GM18499 (cell line): ENCODE results near the gene NFS1.
"Not testable (repeated sequence)": the region's sequence is repeated elsewhere in the genome, so short reads cannot be mapped to it uniquely, and the experiment has no call there.

ENCODE experiments used
- ATAC-seq: cut with Tn5 transposase; IDR thresholded peaks from one replicate; pipeline ENCODE4 v1.9.1; 2021; ENCODE audit warnings: moderate number of reproducible peaks; ENCODE audit not compliant: insufficient read depth, unreplicated experiment

Gene NFS1

GRCh38 chr20:35710884-35711587 is 11.9 kb upstream of the NFS1 start:
- ATAC-seq: no peak

DNA sequence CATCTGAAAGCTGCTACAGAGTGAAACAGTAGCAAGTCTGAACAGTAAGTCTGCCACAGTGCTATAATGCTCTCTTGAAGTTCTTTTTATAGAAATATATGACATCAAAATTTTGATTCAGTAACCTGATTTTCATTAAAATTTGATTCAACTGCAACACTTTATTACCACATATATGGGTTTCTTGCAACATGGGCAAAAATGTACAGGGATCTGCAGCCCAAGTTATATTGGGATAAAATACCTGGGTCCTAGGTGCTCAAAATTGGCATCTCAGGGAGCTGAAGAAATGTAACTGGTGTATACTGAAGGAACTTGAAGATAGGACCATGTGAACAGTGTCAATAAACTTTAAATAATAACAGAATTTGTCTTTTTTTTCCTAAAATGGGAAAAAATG is 10.9 kb upstream of the NFS1 start:
- ATAC-seq: no peak

GRCh38 chr20:35709259-35709658 is 10.1 kb upstream of the NFS1 start:
- no peak for ATAC-seq

DNA sequence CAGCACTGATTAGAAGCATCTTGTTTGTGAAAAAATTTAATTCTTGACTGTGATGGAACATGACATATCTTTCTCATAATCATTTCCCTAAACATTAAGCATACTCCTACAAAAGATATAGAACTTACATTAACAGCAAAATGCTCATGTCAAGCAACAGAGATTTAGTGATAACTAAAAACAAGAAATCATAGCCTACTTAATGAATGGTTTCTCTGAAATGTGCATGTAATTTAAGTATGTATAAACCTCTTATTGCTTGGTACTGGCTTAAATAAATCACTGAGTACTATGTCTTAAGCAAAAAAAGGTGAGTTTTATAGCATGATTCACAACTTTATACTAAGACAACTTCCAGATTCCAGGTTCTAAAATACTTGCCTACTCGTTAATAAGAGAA is 9.3 kb upstream of the NFS1 start:
- no peak for ATAC-seq

DNA sequence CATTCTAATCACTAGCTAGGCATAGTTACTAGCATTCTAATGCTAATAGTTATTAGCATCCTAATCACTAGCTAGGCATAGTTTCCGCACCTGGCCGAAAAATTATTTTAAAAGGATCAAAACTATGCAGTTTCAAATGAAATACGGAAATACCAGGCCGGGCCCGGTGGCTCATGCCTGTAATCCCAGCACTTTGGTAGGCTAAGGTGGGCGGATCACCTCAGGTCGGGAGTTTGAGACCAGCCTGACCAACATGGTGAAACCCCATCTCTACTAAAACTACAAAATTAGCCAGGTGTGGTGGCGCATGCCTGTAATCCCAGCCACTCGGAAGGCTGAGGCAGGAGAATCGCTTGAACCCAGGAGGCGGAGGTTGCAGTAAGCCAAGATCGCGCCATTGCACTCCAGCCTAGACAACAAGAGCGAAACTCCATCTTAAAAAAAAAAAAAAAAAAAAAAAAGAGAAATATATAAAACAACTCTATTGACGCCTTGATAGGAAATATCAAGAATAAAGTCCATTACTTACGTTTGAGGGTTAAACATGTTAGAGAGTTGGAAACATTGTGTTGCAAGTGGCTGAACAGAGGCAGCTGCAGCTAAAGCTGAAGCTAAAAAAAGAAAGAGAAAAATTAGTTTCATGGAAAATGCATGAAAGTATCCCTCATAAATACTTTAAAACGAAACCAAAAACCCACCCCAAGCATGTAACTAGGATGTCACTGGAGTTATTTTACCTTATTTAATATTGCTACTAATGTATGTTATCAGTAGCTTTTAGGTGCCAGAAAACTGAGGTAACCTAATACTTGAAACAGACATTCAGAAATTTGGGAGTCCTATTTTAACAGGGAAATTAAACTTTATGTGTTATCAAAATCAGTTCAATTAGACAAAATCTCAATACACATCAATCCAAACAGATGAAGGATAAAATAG is 7.7 kb upstream of the NFS1 start:
- not testable (repeated sequence) for ATAC-seq

GRCh38 chr20:35705894-35706293 is 6.7 kb upstream of the NFS1 start:
- not testable (repeated sequence) for ATAC-seq

DNA sequence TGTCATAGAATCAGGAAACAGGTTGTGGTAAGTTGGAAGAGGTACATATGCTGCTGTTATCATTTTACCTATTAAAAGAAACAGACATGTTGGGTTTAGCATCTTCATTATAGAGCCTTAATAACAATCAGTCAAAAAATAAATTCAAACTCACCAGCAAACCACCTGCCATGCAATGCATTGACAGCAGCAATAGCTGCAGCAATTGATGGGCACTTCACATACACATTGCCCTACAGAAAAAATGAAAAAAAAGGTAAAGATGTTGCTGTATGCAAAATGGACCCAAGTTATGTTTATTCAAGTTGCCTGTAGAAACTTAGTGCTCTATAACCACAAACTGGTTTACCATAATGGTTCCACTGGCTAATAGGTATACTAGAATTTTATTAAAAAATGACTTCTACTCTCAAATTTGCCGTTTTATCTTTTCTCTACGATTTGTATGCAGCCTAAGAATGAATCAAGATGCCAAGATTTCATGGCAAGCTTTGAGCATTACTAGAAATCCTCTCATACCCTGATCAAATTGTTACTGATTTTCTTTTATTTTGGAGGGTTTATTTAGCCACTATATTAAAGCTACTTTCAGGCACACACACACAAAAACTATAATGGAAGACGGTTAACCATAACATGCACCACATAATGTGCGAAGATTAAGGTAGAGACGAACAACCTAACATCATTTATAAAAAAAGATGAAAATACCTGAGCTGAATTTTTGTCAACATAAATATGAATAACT is 5.5 kb upstream of the NFS1 start:
- ATAC-seq: no peak

DNA sequence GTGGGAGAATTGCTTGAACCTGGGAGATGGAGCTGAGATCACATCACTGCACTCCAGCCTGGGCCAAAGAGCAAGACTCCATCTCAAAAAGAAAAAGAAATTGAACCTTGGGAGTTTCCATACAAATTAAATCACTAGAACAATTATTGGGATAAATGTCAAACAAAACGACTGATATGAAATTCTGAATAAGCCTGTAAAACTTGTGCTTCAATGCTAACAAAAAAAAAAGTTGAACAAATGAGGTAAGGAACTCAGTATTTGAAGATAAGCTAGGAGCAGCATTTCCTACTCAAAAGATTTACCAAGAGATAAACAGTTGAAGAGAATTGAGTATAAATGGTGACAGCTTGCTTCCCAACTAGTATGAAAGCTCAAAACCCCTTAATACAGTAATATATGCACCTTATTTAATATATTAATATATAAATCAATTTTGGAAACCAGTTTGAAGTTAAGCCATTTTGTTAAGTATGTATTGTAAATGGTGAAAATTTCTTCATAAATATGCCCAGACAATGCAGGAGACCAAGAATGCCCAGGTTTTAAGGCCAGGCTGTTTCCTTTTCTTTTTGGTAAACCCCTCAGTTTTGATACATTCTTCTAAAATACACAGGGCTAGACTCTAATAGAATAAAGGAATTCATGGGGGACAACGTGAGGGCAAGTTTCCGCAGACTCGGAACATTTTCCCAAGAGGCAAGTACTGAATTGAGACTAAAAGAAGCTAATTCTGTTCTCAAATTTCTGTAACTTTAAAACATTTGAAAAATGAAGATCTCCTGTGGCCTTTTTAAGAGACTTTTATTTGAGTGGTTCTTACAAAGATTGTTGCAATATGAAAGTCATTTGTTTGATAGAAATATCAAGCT is 3.9 kb upstream of the NFS1 start:
- ATAC-seq: no peak

DNA sequence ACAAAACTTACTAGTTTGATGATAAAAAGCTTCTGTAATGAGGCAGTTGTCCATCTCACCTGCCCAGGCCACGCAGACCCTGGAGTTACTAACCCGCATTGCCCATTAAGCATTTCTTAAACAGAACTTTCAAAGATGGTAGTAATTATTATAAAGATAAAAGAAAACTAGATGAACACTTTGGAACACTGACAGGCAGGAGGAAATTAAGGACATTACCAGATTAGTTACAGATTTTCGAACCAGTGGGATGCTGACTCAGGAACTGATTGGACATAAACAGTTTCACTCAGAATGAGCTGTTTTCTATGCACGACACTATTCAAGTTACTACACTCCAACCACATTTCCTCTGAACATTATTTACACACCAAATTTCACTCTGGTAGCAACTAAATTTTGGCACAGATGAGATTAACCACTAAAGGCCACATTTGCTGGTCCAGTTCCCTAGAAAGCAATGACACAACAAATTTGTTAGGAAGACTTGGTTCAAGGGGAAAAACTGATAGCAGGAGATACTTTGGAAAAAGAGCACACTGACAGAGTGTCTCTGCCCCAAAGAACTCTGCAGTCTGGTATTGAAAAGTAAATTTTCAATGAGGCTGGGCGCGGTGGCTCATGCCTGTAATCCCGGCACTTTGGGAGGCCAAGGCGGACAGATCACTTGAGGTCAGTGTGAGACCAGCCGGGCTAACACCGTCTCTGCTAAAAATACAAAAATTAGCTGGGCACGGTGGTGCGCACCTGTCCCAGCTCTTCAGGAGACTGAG is 3.1 kb upstream of the NFS1 start:
- ATAC-seq: no peak

DNA sequence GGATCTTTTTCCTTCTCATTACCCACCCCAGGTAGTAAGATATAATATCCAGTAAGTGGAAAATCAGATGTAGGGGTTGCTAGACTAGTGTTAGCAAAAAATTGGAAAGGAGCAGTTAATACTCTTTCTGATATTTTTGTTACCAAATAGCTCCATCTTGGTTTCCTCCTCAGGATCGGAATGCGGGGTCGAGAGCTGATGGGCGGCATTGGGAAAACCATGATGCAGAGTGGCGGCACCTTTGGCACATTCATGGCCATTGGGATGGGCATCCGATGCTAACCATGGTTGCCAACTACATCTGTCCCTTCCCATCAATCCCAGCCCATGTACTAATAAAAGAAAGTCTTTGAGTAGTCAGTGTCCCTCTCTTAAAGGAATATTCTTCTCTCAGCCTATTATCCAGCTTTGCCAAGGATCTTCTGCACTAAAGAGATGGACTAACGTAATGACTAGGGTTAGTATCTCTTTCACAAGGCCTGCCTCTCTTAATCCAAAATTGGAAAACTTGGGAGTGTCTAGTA is 1.5 kb upstream of the NFS1 start:
- no peak for ATAC-seq

- ATAC-seq: no peak
Observed at GRCh38 chr20:35699957-35700624, 939 bp upstream of the NFS1 start.

- no peak for ATAC-seq
Observed at GRCh38 chr20:35698298-35699126, 640 bp downstream of the NFS1 start.

DNA sequence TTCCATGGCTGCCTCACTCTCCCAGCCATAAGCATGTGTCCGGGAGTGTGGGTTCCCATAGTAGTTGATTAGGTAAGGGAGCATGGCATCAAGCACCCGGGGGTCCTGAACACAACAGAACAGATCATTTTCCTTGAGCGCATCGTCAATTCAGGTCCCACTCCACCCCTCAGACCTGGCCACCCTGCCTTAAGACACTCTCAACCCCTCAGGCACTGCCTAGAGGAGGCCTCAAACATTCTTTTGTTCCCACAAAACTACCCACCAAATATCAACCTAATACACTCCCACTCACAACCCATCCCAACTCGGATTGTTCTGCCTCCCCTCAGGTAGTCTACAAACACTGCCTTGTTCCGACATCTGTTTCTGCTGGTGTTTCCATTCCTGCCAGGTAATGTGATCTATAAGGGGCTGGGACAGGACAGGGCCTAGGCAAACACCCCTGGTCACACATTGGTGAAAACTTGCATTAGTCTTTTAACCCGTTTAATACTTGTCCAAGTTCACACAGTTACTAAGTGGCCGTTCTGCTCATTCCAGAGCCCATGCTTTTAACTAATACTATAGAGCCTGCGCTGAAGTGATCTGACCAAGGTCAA is 1.4 kb downstream of the NFS1 start:
- no peak for ATAC-seq

DNA sequence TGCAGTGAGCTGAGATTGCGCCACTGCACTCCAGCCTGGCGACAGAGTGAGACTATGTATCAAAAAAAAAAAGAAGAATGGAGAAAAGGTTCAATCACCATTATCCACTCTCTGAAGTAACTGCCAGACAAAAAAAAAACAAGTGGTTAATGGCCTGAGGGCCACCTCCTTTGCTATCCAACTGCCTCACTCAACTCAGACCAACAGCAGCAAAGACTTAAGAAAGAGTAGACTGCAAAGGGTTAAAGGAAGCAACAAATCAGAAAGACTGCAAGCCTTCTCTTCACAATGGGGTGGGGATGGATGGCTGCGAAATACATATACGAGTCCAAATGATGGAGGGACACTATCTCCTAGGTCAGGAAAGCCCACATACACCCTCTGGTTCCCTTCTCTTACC is 3.2 kb downstream of the NFS1 start:
- ATAC-seq: no peak

- ATAC-seq: no peak
Observed at GRCh38 chr20:35695245-35695749, 3.9 kb downstream of the NFS1 start.

GRCh38 chr20:35690265-35690664 is 8.9 kb downstream of the NFS1 start:
- ATAC-seq: no peak

- not testable (repeated sequence) for ATAC-seq
Observed at GRCh38 chr20:35686872-35687271, 12.3 kb downstream of the NFS1 start.
